ENCODE results near the gene SRCAP. TPM values are rescaled to one million over a fixed set of nuclear protein-coding genes. Genes with fewer than 3 reads are reported as not detected.

SRCAP gene
- total and polyA plus RNA-seq, 2 of the 8 experiments (the other 6 are each of a cell fraction or from before 2014, with no cell fraction given), result 5.5 to 54.3 TPM

GRCh38 chr16:30783280-30784109, 84.5 kb downstream of the SRCAP start:
- no peak overlapping the region for H2BK15ac ChIP-seq (ENCODE audit: low read length)
- no peak overlapping the region for H2BK120ac ChIP-seq (replicated peaks; ENCODE audit: low read depth, low read length)
- no peak overlapping the region for H3K14ac ChIP-seq (ENCODE audit: insufficient read length)

More at GRCh38 chr16:30783280-30784109, 84.5 kb downstream of the SRCAP start:
- H3K36me3 ChIP-seq (ENCODE audit: control insufficient read depth in 2 of 4, insufficient read depth in 4 of 4, low read length in 3 of 4), result peaks cover 11 to 25% (median 17%) of the 10 kb centered on the region in 4 experiments; a peak in 6 of 8 replicates
- no peaks in the 10 kb centered on the region for H3K9me3 ChIP-seq (ENCODE audit: insufficient read depth in 2 of 2, low read depth in 1 of 2, low read length in 1 of 2)
- no peak overlapping the region for H2AK5ac ChIP-seq (ENCODE audit: low read depth, low read length)
- CTCF ChIA-PET (ENCODE audit: partially characterized antibody), result interaction anchor here (0.5 to 2.7 kb wide), 14 partner anchors 11 to 157 kb away, joined by 3 to 17 read pairs (median 3); no protein-coding TSS in a partner anchor
- H3K4ac ChIP-seq (replicated peaks; ENCODE audit: insufficient read length, low read depth, low read length), result no peak overlapping the region
- H3K27me3 ChIP-seq (replicated peaks in 1 of 4; ENCODE audit: control insufficient read depth in 3 of 4, extremely low read depth in 1 of 4, insufficient read depth in 3 of 4, low read length in 3 of 4), result no peaks in the 10 kb centered on the region; a peak in 1 of 7 replicates
- H3K23me2 ChIP-seq (ENCODE audit: low read depth, low read length), result peaks cover 9% of the 10 kb centered on the region; the same call in 1 of the 2 replicates
- H3K79me2 ChIP-seq (ENCODE audit: control insufficient read depth in 1 of 2, insufficient read depth in 2 of 2, low read length in 2 of 2), result peaks cover 0 to 17% of the 10 kb centered on the region in 2 experiments; a peak in 2 of 4 replicates
- POLR2A ChIA-PET (ENCODE audit: partially characterized antibody), result interaction anchor here (0.8 to 2.7 kb wide), 10 partner anchors 9 to 86 kb away, joined by 3 to 14 read pairs (median 4); no protein-coding TSS in a partner anchor
- H3K27ac ChIP-seq (ENCODE audit: low read depth, low read length), result no peak overlapping the region
- H2AFZ ChIP-seq (ENCODE audit: low read length), result no peak overlapping the region
- H3K56ac ChIP-seq (replicated peaks; ENCODE audit: insufficient read length, low read depth, low read length), result no peak overlapping the region
- peaks cover 9% of the 10 kb centered on the region for H3K79me1 ChIP-seq (ENCODE audit: low read depth, low read length)
- no peaks in the 10 kb centered on the region for H4K20me1 ChIP-seq (replicated peaks in 1 of 2; ENCODE audit: control insufficient read depth in 1 of 2, insufficient read depth in 2 of 2, low read length in 2 of 2)
- H2BK12ac ChIP-seq (ENCODE audit: low read depth, low read length), result no peak overlapping the region
- no peak overlapping the region for H2BK20ac ChIP-seq (ENCODE audit: low read length)
- H2BK5ac ChIP-seq (ENCODE audit: low read depth, low read length), result no peak overlapping the region
- H4K5ac ChIP-seq (ENCODE audit: insufficient read length, low read depth, low read length), result no peak overlapping the region
- no peak overlapping the region for H3K23ac ChIP-seq (ENCODE audit: insufficient read length)
- no peak for DNase-seq (ENCODE audit: low read depth in 1 of 2, low spot score in 2 of 2)
- H3K9ac ChIP-seq (replicated peaks in 1 of 4; ENCODE audit: extremely low read depth in 1 of 4, low read depth in 3 of 4, low read length in 3 of 4), result no peak overlapping the region
- 94% methylated on average over 53 of the region's 57 CpGs; no CpG with 5 or more reads in 1 of the 2 experiments for WGBS, 2 experiments (ENCODE audit: extremely low coverage in 1 of 2, insufficient coverage in 1 of 2, insufficient read length in 1 of 2, insufficient replicate concordance in 2 of 2, low coverage in 1 of 2, low lambda C conversion rate in 2 of 2, missing lambda C conversion rate in 1 of 2)
- no peak for FAIRE-seq
- no peak overlapping the region for H4K91ac ChIP-seq (replicated peaks; ENCODE audit: insufficient read length, low read length)
- no peak overlapping the region for H3K4me2 ChIP-seq (ENCODE audit: insufficient read depth in 1 of 2, low read depth in 2 of 2, low read length in 2 of 2)
- H4K8ac ChIP-seq (ENCODE audit: extremely low read depth, insufficient read depth, low read length), result peak overlapping the region; percentile 66; the same call in 1 of the 2 replicates
- TF ChIP-seq NANOG (IDR thresholded peaks at IDR 0.05; ENCODE audit: insufficient read depth, low read depth, low read length, poor library complexity, severe bottlenecking) (no peak), CTBP2 (IDR thresholded peaks at IDR 0.05; ENCODE audit: borderline replicate concordance, insufficient read depth, insufficient read length, low read length) (no peak), RXRA (IDR thresholded peaks at IDR 0.05; ENCODE audit: insufficient read depth, low read depth, low read length) (no peak), CHD1 (IDR thresholded peaks at IDR 0.05; ENCODE audit: low read depth, low read length) (no peak), USF2 (IDR thresholded peaks at IDR 0.05; ENCODE audit: low read length) (no peak), BCL11A (IDR thresholded peaks at IDR 0.05; ENCODE audit: low read depth in 2 of 2, low read length in 2 of 2) (no peak), SP1 (IDR thresholded peaks at IDR 0.05; ENCODE audit: low read depth, low read length) (no peak), SUZ12 (IDR thresholded peaks at IDR 0.05; ENCODE audit: low read length) (no peak), NRF1 (IDR thresholded peaks at IDR 0.05; ENCODE audit: low read depth, low read length) (no peak)
- H3K4me3 ChIP-seq (ENCODE audit: extremely low read depth in 1 of 4, insufficient read depth in 2 of 4, low read depth in 3 of 4, low read length in 4 of 4), result no peak overlapping the region
- no peak overlapping the region for H3K18ac ChIP-seq (ENCODE audit: extremely low read depth, low read length)
- H3K4me1 ChIP-seq (replicated peaks in 1 of 4; ENCODE audit: control insufficient read depth in 3 of 4, insufficient read depth in 4 of 4, low read length in 3 of 4), result peaks cover 0 to 13% (median 0%) of the 10 kb centered on the region in 4 experiments; a peak in 3 of 7 replicates

Measured in H1 (cell line).